ENCODE results near the gene SCO2.

SCO2 gene

GRCh38 chr22:50473855-50474671, 51.3 kb downstream of the SCO2 start:
- H3K4me1 ChIP-seq (ENCODE audit: control insufficient read depth, insufficient read depth, low read length): peaks cover 27% of the 10 kb centered on the region
- CTCF ChIA-PET: interaction anchor here (0.7 to 2.7 kb wide), 7 partner anchors 20 to 90 kb away, joined by 3 to 24 read pairs (median 4); partner anchors contain the start of gene SCO2
- TF ChIP-seq ZNF514 (tag by site-specific recombination; IDR thresholded peaks at IDR 0.05) (no peak), ZNF184 (tag by site-specific recombination; IDR thresholded peaks at IDR 0.05) (no peak), BCL11A (tag by site-specific recombination; IDR thresholded peaks at IDR 0.05; ENCODE audit: low read depth) (peak; percentile 12), ZNF639 (tag by site-specific recombination; IDR thresholded peaks at IDR 0.05) (0 out of 2 replicates have a peak, but pooled peaks have one; percentile 25), ZNF530 (tag by site-specific recombination; IDR thresholded peaks at IDR 0.05; ENCODE audit: low read depth) (no peak), ZNF791 (tag by site-specific recombination; IDR thresholded peaks at IDR 0.05) (no peak), HIC1 (tag by site-specific recombination; IDR thresholded peaks at IDR 0.05) (peak; percentile 86), ZNF362 (tag by site-specific recombination; IDR thresholded peaks at IDR 0.05) (no peak), INSM2 (tag by site-specific recombination; IDR thresholded peaks at IDR 0.05) (peak; percentile 23), PRDM10 (tag by site-specific recombination; IDR thresholded peaks at IDR 0.05) (no peak), ZNF140 (tag by site-specific recombination; IDR thresholded peaks at IDR 0.05) (no peak), OVOL3 (tag by site-specific recombination; IDR thresholded peaks at IDR 0.05) (no peak), ZBTB20 (tag by site-specific recombination; IDR thresholded peaks at IDR 0.05) (no peak), ZNF473 (tag by site-specific recombination; IDR thresholded peaks at IDR 0.05) (no peak), ZNF302 (tag by site-specific recombination; IDR thresholded peaks at IDR 0.05; ENCODE audit: low read depth) (no peak), ZXDB (tag by site-specific recombination; IDR thresholded peaks at IDR 0.05) (peak; percentile 75; the same call in 1 of the 2 replicates), ZNF24 (tag by site-specific recombination; IDR thresholded peaks at IDR 0.05) (no peak), GLIS1 (tag by site-specific recombination; IDR thresholded peaks at IDR 0.05) (peak; percentile 100), ZBTB1 (tag by site-specific recombination; IDR thresholded peaks at IDR 0.05) (no peak), GLIS2 (tag by site-specific recombination; IDR thresholded peaks at IDR 0.05) (peak; percentile 99), ZNF280D (tag by site-specific recombination; IDR thresholded peaks at IDR 0.05) (peak; percentile 44; the same call in 1 of the 2 replicates), ZNF174 (tag by site-specific recombination; IDR thresholded peaks at IDR 0.05) (no peak)

More at GRCh38 chr22:50473855-50474671, 51.3 kb downstream of the SCO2 start:
- POLR2A ChIA-PET: interaction anchor here (1.0 to 2.3 kb wide), 8 partner anchors 14 to 89 kb away, joined by 3 to 12 read pairs (median 6); partner anchors contain the start of genes LMF2, NCAPH2, SCO2 and SYCE3
- H3K9me3 ChIP-seq (ENCODE audit: control insufficient read depth, insufficient read depth, low read depth, low read length): no peaks in the 10 kb centered on the region
- H3K27ac ChIP-seq (ENCODE audit: extremely low read depth, low read depth, low read length): peak overlapping the region; percentile 87
- peak overlapping the region; percentile 76 for H3K4me3 ChIP-seq (ENCODE audit: low read depth, low read length)
- H3K36me3 ChIP-seq (ENCODE audit: control insufficient read depth in 2 of 2, insufficient read depth in 1 of 2, low read length in 2 of 2): peaks cover 4 to 34% of the 10 kb centered on the region in 2 experiments; a peak in 2 of 3 replicates
